Putamen (tissue), 1 donor: Measurements from ENCODE around the gene PHACTR1.
A peak's percentile ranks its signal among the peaks of the same experiment; 100 is the strongest.

Source experiments
- DNase-seq: peaks from one replicate; pipeline ENCODE4 v3.0.0-alpha.2; 2016; ENCODE audit warnings: low spot score

Gene PHACTR1

GRCh38 chr6:12955956-12956355 is 239.4 kb downstream of the PHACTR1 start:
- no peak for DNase-seq

DNA sequence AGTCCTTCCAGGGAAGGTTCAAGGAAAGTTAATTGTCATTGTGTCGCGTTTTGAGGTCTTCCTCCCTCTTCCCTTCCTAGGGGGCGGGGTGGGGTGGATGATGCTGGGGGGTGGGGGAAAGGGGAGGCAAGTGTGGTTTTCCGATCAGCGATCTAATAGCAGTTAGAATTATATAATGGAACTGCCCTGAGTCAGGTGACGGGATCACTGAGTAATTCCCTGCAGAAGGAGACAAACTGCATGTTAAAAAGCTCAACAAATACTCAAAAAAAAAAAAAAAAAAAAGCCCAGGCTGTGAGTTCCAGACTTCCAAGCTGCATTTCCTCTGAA is 240.4 kb downstream of the PHACTR1 start:
- no peak for DNase-seq

GRCh38 chr6:12957321-12958051 is 240.9 kb downstream of the PHACTR1 start:
- peak; percentile 81 for DNase-seq

- peak; percentile 33 for DNase-seq
Measured at GRCh38 chr6:12958052-12958706, 241.6 kb downstream of the PHACTR1 start.

DNA sequence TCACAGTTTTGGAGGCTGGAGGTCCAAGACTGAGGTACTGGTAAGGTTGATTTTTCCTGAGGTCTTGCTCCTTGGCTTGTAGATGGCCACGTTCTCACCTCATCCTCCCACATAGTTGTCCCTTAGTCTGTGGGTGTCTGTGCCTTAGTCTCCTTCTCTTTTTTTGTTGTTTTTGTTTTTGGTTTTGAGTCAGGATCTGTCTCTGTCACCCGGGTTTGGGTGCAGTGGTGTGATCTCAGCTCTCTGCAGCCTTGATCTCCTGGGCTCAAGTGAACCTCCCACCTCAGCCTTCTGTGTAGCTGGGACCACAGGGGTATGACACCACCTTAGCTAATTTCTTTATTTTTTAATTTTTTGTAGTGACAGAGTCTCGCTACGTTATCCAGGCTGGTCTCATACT is 245.2 kb downstream of the PHACTR1 start:
- DNase-seq = no peak

DNA sequence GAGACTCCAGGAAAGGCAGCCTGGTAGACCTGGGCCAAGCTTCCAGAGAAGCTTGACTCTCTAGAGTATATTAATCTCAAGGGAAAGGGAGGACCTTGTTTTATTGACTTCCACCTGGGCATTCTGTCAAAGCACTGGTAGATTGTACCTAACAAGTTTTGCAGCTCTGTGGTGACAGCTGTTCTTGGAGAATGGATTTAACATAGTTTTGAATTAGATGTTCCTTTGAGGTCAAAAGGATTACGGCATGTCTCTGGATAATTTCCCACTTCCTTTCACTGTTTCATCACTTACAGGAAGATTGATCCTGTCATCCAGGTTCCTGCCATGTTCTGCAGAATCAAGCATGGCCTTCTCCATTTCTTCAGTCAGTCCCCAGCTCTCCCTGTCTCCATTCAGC is 246.0 kb downstream of the PHACTR1 start:
- DNase-seq = no peak

GRCh38 chr6:12962987-12963386 is 246.4 kb downstream of the PHACTR1 start:
- no peak for DNase-seq

- no peak for DNase-seq
Measured at GRCh38 chr6:12963567-12963966, 247.0 kb downstream of the PHACTR1 start.

DNA sequence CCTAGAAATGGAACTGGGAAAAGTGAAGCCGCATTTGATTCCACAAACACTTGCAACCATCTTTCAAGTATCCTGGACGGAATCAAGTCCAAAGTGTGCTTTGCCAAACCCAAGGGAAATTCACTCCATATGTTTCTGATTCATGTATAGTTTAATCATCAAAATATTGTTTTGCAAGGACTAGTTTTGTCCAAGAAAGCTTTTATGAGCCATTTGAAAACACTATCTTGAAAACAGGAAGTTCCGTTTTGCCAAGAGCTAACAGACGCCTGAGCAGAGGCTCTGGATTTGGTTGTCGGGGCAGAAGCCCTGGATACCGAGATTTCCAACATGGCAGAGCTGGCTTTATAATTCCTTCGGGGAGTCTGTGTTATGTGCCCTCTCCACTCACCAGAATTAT is 251.1 kb downstream of the PHACTR1 start:
- no peak for DNase-seq

DNA sequence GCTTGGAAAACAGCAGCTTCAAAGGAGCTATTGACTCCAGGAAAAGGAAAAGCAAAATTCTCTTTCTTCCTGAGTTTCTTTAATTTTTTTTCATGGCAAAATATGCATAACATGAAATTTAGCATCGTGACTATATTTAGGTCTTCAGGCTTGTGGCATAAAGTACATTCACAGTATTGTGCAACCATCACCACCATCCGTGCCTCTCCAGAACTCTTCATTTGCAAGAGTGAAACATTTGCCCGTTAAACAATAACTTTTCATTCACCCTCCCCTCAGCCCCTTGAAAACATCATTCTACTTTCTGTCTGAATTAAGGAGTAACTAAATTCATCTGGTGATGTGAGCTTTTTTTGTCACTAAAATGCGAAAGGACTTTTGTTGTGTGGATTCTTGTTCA is 251.7 kb downstream of the PHACTR1 start:
- DNase-seq = no peak

- no peak for DNase-seq
Measured at GRCh38 chr6:12968839-12969558, 252.4 kb downstream of the PHACTR1 start.

DNA sequence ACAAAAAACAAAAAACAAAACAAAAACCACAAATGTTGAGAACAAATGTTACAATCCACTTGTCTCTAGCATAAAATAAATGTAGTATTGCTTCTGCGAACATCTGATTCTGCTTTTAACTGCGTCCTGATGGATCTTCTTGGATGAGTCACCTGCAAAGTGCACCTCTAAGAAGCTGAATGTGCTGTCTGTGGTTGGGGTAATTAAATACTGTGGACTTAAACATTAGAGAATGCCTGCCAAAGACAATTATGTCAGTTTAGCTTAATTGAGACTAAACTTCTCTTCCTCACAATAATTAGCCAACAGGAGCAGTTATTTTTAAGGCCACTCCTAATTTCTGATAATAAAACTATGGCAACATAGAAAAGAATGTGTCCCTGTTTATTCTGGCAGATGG is 253.4 kb downstream of the PHACTR1 start:
- no peak for DNase-seq

GRCh38 chr6:12973386-12973785 is 256.8 kb downstream of the PHACTR1 start:
- no peak for DNase-seq

- no peak for DNase-seq
Measured at GRCh38 chr6:12974551-12974950, 258.0 kb downstream of the PHACTR1 start.

GRCh38 chr6:12976366-12976765 is 259.8 kb downstream of the PHACTR1 start:
- no peak for DNase-seq

DNA sequence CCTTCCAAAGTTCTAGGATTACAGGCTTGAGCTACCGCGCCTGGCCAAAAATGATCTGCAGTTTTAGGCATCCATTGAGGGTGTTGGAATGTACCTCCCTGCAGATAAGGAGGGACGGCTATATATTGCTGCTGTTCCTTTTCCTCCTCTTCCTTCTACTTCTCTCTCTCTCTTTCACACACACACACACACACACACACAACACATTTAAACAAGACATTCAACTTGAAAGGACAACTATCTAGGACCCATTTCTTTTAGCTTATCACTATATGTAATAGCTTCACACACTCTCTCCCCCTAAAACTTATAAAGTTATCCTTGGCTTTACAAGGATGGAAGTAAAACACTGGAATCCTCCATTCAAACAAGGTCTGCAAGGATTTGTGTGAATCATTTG is 260.6 kb downstream of the PHACTR1 start:
- no peak for DNase-seq

DNA sequence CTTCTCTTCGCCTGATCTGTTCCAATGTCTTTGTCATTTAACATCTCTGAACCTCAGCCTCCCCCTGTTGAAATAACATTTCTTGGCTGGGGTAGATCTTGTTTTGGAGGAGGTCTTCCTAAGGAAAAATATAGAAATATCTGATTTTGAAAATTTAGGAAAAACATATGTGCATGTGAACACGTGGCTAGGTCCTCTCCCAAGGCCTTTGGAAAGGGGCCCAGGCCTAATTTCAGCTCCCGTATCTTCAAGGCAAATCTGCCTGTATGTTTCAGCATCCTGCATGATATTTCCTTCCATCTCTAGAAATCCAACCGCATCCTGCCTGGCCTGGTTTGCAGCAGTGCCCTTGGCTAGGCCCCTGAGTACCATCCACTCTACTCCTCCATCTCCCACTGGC is 261.2 kb downstream of the PHACTR1 start:
- DNase-seq = no peak

- peak; percentile 65 for DNase-seq
Measured at GRCh38 chr6:12980741-12981140, 264.2 kb downstream of the PHACTR1 start.

GRCh38 chr6:12984776-12985175 is 268.2 kb downstream of the PHACTR1 start:
- DNase-seq = no peak

DNA sequence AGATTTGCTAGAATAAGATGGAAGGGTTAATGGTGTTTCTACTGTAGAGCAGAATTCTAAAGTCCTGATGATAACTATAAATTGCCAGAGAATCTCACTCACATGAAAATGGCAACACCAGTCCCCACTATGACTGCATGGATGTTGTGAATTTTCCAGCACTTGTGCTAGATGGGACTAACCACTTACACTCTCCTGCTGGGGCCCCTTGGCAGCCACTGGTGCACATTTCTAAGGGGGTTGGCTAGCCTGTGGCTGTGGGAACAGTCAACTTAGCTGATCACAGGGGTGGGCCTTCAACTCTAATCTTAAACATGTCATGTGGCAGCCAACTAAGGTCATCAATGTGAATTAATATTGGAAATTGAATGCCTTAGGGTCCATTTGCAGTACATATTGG is 271.2 kb downstream of the PHACTR1 start:
- DNase-seq = no peak

- DNase-seq = no peak
Measured at GRCh38 chr6:12990162-12990561, 273.6 kb downstream of the PHACTR1 start.

- DNase-seq = no peak
Measured at GRCh38 chr6:12991435-12991834, 274.9 kb downstream of the PHACTR1 start.

- no peak for DNase-seq
Measured at GRCh38 chr6:12992770-12993169, 276.2 kb downstream of the PHACTR1 start.
